Measurements from ENCODE around the gene CENPP. TPM values are rescaled to one million over a fixed set of nuclear protein-coding genes. Genes with fewer than 3 reads are reported as not detected.

The CENPP gene
- total RNA-seq, 1 donor: 2.2 TPM

DNA sequence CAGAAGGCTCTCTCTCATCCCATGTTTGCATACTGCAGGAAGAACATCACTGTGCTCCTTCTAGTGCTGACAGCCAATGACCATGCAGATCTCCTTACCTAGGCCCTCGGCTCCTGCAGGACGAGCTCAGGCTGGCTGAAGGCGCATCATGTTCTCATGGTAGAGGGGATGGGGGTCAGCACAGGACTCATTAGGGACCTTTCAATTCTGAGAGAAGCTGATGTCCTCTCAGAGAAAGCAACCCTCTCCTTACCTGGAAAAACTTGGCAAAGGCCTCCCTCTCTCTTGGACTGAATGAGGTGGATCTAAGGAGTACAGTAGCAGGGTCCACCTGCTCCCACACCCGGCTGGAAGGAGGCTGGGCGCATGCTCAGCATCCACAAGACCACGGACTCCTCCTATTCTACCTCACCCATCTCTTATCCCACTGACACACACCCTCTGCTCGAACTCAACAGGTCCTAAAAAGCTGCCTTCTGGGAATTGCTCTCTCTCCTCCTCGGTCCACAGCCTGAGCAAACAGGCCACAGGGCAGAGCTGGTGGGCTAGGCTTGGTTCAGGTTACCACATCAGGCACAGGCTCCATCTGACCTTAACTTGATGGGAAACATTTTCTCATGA lies 341.3 kb downstream of the CENPP start:
- TF ChIP-seq CTCF (IDR thresholded peaks at IDR 0.05; ENCODE audit: insufficient read depth, low read depth, low read length): no peak
- DNase-seq (ENCODE audit: low read depth): no peak

DNA sequence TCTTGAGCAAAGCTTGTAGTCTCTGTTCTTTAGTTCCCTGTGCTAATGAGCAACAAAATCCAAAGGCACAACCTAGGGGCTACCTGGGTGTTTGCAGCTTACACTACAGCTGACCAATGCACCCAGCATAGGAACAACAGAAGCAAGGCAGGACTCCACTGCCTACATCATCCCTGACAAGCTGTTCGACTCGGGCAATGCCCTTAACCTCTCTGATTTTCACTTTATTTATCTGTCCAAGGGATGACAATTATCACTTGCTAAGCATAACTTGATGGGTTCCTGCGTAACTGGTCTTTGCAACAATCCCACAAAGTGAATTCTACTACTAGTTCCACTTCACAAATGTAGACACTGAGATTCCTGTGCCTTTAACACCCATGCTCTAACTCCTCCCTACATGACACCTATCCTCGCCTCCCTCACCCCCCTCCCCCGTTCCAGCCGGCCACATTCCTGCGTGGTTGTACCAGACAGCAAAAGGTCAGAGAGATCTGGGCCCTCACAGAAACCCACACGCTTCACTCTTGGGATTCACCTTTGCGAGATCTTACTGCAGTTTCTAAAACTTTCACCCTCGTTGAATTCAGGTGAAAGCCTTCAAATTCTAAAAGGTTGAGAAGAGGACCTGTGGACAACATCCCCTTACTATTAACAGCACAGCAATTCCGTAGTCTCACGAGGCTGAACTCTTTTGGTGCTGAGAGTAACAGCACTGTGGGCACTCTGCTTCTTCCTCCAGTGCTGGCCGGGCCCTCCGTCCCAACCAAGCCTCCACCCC lies 343.2 kb downstream of the CENPP start:
- DNase-seq (ENCODE audit: low read depth): peak; percentile 77
- H3K4me3 ChIP-seq (ENCODE audit: low read depth, low read length): peak overlapping the region; percentile 95
- no peak for TF ChIP-seq CTCF (IDR thresholded peaks at IDR 0.05; ENCODE audit: insufficient read depth, low read depth, low read length)

More for the DNA sequence above, 341.3 kb downstream of the CENPP start:
- no peak overlapping the region for H3K4me3 ChIP-seq (ENCODE audit: low read depth, low read length)

DNA sequence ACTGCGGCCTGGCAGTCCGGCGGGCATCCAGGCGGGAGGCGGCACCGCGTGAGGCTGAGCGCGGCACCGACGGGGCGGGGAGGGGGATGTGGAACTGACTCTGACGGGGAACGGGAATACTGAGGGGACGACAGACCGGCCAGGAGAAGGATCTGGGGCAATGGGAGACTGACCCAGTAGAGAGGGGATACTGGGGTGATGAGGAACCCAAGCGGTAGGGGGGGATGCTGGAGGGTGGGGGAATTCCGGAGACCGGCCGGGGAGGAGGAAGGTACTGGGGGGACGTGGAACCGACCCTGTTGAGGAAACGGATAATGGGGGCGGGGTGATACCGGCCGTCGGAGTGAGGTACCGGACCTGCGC lies 343.8 kb downstream of the CENPP start:
- DNase-seq (ENCODE audit: low read depth): no peak
- no peak for TF ChIP-seq CTCF (IDR thresholded peaks at IDR 0.05; ENCODE audit: insufficient read depth, low read depth, low read length)
- peak overlapping the region; percentile 95 for H3K4me3 ChIP-seq (ENCODE audit: low read depth, low read length)

Small RNA genes lying within 50 kb of the gene (small RNA-seq; reads per million reads assigned to genes)
- gene AL157827.1: not detected
- gene MIR3651: not detected
- gene MIR4670: not detected
- gene SNORA84: 22.8 reads per million, percentile 94 among the genes with 10 or more reads in this experiment

Other genes with a start within 250 kb of the CENPP start
- 110 and 132 TPM in 2 replicates for gene SPTLC1, start 210.5 kb upstream of the CENPP start, total RNA-seq
- 377 and 457 TPM in 2 replicates for gene IARS1, start 32.3 kb upstream of the CENPP start, total RNA-seq
- gene NOL8, start 603 bp upstream of the CENPP start, total RNA-seq: 24.2 and 25.4 TPM in 2 replicates
- not detected in 2 replicates for gene OGN, start 78.6 kb downstream of the CENPP start, total RNA-seq
- not detected in 2 replicates for gene OMD, start 98.5 kb downstream of the CENPP start, total RNA-seq
- 1.6 and 3.9 TPM in 2 replicates for gene ASPN, start 156.6 kb downstream of the CENPP start, total RNA-seq
- gene ECM2, start 210.0 kb downstream of the CENPP start, total RNA-seq: 2.3 and 2.6 TPM in 2 replicates

Data from fibroblast of villous mesenchyme (primary cell).